ENCODE measurements around the gene CCDC106.

Gene CCDC106

DNA sequence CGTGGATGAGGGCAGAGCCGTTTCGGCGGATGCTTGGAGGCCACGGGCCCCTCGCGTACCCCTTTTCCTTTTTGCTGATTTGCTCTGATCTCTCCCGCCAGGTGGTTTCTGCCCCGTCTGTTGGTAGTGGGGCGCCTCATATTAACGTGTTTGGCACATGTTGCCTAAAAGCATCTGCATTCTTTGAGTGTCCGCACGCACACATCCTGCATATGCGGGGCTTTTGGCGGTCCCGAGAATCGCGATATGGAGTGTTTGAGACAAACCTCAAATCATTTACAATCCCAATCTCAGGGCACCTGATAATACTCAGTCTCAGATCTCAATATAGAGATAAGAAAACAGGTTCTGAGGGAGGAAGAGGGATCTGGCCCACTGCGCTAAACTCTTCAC is 7.6 kb downstream of the CCDC106 start:
- H3K27me3 ChIP-seq (ENCODE audit: insufficient read depth, low read length, poor library complexity) = no peaks in the 10 kb centered on the region
- peak overlapping the region; percentile 56 for H4K8ac ChIP-seq (ENCODE audit: low read depth, low read length)
- H2AK5ac ChIP-seq (ENCODE audit: low read length) = no peak overlapping the region
- peak overlapping the region; percentile 97 for H3K56ac ChIP-seq (ENCODE audit: low read length)
- no peak overlapping the region for H3K23ac ChIP-seq (ENCODE audit: low read length)
- peak overlapping the region; percentile 85 for H3K4me2 ChIP-seq (ENCODE audit: low read length)
- peak overlapping the region; percentile 96 for H3K27ac ChIP-seq (ENCODE audit: low read depth, low read length)
- no peak overlapping the region for H2BK15ac ChIP-seq (replicated peaks; ENCODE audit: low read depth)
- H2BK5ac ChIP-seq (ENCODE audit: low read length) = peak overlapping the region; percentile 61
- peak overlapping the region; percentile 64 for H3K4me3 ChIP-seq (ENCODE audit: low read length)
- H2BK120ac ChIP-seq (ENCODE audit: low read depth, low read length) = no peak overlapping the region
- no peak for DNase-seq
- WGBS (ENCODE audit: extremely low coverage, insufficient coverage, low lambda C conversion rate) = no CpG with 5 or more reads among the region's 19 CpGs
- H3K18ac ChIP-seq (ENCODE audit: low read length) = no peak overlapping the region
- H3K79me1 ChIP-seq (ENCODE audit: low read length) = no peaks in the 10 kb centered on the region
- H3K36me3 ChIP-seq (ENCODE audit: control insufficient read depth, insufficient read depth, low read length) = no peaks in the 10 kb centered on the region
- H3K9ac ChIP-seq (ENCODE audit: low read length) = peak overlapping the region; percentile 82
- H3K4ac ChIP-seq (ENCODE audit: low read depth, low read length) = peak overlapping the region; percentile 18
- H3K4me1 ChIP-seq (ENCODE audit: control insufficient read depth, low read depth, low read length) = peaks cover 4% of the 10 kb centered on the region
- H3K79me2 ChIP-seq (ENCODE audit: control insufficient read depth, insufficient read depth, low read length) = peaks cover 53% of the 10 kb centered on the region
- H4K5ac ChIP-seq (ENCODE audit: low read length) = peak overlapping the region; percentile 5

DNA sequence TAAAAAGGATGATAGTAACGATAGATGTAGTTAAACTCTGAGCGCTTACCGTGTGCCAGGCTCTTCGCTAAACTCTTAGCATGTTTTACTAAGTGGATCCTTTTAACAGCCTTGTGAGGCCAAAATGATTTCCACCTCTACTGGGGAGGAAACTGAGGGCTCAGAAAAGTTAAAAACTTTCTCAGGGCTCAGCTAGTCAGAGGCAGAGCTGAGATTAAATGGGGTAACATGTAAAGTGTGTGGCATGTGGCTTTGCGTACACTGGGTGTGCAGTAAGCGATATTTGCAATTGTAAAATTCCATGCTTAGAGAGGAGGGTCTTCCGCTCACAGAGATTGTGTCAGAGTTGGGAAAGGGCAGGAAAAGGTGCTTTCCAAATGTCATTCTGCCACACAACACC is 8.5 kb downstream of the CCDC106 start:
- DNase-seq = no peak
- Histone ChIP-seq H3K4ac (ENCODE audit: low read depth, low read length) (no peak overlapping the region), H3K23ac (ENCODE audit: low read length) (no peak overlapping the region), H4K5ac (ENCODE audit: low read length) (no peak overlapping the region), H3K4me3 (ENCODE audit: low read length) (peak overlapping the region; percentile 64), H2AK5ac (ENCODE audit: low read length) (no peak overlapping the region), H3K9ac (ENCODE audit: low read length) (peak overlapping the region; percentile 82), H2BK15ac (replicated peaks; ENCODE audit: low read depth) (no peak overlapping the region), H3K56ac (ENCODE audit: low read length) (peak overlapping the region; percentile 97), H2BK120ac (ENCODE audit: low read depth, low read length) (no peak overlapping the region), H3K18ac (ENCODE audit: low read length) (no peak overlapping the region), H3K27ac (ENCODE audit: low read depth, low read length) (no peak overlapping the region), H2BK5ac (ENCODE audit: low read length) (no peak overlapping the region), H3K4me2 (ENCODE audit: low read length) (peak overlapping the region; percentile 85), H4K8ac (ENCODE audit: low read depth, low read length) (no peak overlapping the region), H3K4me1 (ENCODE audit: control insufficient read depth, low read depth, low read length) (peaks cover 4% of the 10 kb centered on the region), H3K79me2 (ENCODE audit: control insufficient read depth, insufficient read depth, low read length) (peaks cover 58% of the 10 kb centered on the region), H3K27me3 (ENCODE audit: insufficient read depth, low read length, poor library complexity) (no peaks in the 10 kb centered on the region), H3K79me1 (ENCODE audit: low read length) (no peaks in the 10 kb centered on the region), H3K36me3 (ENCODE audit: control insufficient read depth, insufficient read depth, low read length) (no peaks in the 10 kb centered on the region)
- WGBS (ENCODE audit: extremely low coverage, insufficient coverage, low lambda C conversion rate) = 100% methylated on average over 1 of the region's 7 CpGs

GRCh38 chr19:55656988-55657747 is 9.2 kb downstream of the CCDC106 start:
- H2BK5ac ChIP-seq (ENCODE audit: low read length) = no peak overlapping the region
- H3K18ac ChIP-seq (ENCODE audit: low read length) = no peak overlapping the region
- no peak overlapping the region for H2BK120ac ChIP-seq (ENCODE audit: low read depth, low read length)
- peak overlapping the region; percentile 82 for H3K9ac ChIP-seq (ENCODE audit: low read length)
- H4K5ac ChIP-seq (ENCODE audit: low read length) = no peak overlapping the region
- DNase-seq = no peak
- H2BK15ac ChIP-seq (replicated peaks; ENCODE audit: low read depth) = no peak overlapping the region
- H3K4me2 ChIP-seq (ENCODE audit: low read length) = peak overlapping the region; percentile 85
- peaks cover 4% of the 10 kb centered on the region for H3K4me1 ChIP-seq (ENCODE audit: control insufficient read depth, low read depth, low read length)
- H3K56ac ChIP-seq (ENCODE audit: low read length) = peak overlapping the region; percentile 97
- peaks cover 62% of the 10 kb centered on the region for H3K79me2 ChIP-seq (ENCODE audit: control insufficient read depth, insufficient read depth, low read length)
- H3K27ac ChIP-seq (ENCODE audit: low read depth, low read length) = no peak overlapping the region
- peak overlapping the region; percentile 15 for H3K4me3 ChIP-seq (ENCODE audit: low read length)
- no peak overlapping the region for H3K23ac ChIP-seq (ENCODE audit: low read length)
- H2AK5ac ChIP-seq (ENCODE audit: low read length) = no peak overlapping the region
- no peaks in the 10 kb centered on the region for H3K36me3 ChIP-seq (ENCODE audit: control insufficient read depth, insufficient read depth, low read length)
- no peak overlapping the region for H3K4ac ChIP-seq (ENCODE audit: low read depth, low read length)
- no peaks in the 10 kb centered on the region for H3K79me1 ChIP-seq (ENCODE audit: low read length)
- no CpG with 5 or more reads among the region's 18 CpGs for WGBS (ENCODE audit: extremely low coverage, insufficient coverage, low lambda C conversion rate)
- no peak overlapping the region for H4K8ac ChIP-seq (ENCODE audit: low read depth, low read length)
- no peaks in the 10 kb centered on the region for H3K27me3 ChIP-seq (ENCODE audit: insufficient read depth, low read length, poor library complexity)

DNA sequence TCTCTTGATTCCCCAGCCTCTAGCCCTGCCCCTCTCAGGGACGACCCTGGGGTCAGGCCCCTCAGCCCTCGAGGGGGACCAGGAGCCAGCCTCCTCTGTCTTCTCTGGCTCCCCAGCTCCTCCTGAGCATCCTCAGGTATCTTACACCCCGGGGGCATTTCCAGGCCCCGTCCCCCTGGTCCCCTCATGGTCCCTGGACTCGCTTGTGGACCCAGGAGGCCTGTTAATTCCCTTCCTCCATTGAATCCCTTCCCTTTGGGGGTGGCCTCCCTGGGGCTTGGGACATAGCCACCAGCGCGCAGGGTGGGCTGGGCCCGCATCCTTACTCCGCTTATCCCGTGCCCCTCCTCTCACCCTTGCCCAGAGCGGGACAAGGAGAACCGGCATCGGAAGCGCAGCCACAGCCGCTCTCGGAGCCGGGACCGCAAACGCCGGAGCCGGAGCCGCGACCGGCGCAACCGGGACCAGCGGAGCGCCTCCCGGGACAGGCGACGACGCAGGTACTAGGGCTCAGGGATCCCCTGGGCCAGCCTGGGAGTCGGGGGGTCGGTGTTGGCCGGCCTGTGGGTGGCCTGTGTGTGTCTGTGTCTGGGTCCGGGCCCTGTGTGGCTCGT is 10.9 kb downstream of the CCDC106 start:
- Histone ChIP-seq H2BK5ac (ENCODE audit: low read length) (no peak overlapping the region), H3K27ac (ENCODE audit: low read depth, low read length) (no peak overlapping the region), H3K27me3 (ENCODE audit: insufficient read depth, low read length, poor library complexity) (no peaks in the 10 kb centered on the region), H2AK5ac (ENCODE audit: low read length) (no peak overlapping the region), H3K23ac (ENCODE audit: low read length) (no peak overlapping the region), H4K8ac (ENCODE audit: low read depth, low read length) (no peak overlapping the region), H3K79me2 (ENCODE audit: control insufficient read depth, insufficient read depth, low read length) (peaks cover 78% of the 10 kb centered on the region), H3K4ac (ENCODE audit: low read depth, low read length) (no peak overlapping the region), H3K36me3 (ENCODE audit: control insufficient read depth, insufficient read depth, low read length) (peaks cover 13% of the 10 kb centered on the region), H3K4me3 (ENCODE audit: low read length) (no peak overlapping the region), H3K4me2 (ENCODE audit: low read length) (no peak overlapping the region), H3K9ac (ENCODE audit: low read length) (no peak overlapping the region), H3K4me1 (ENCODE audit: control insufficient read depth, low read depth, low read length) (peaks cover 4% of the 10 kb centered on the region), H2BK120ac (ENCODE audit: low read depth, low read length) (no peak overlapping the region), H3K18ac (ENCODE audit: low read length) (no peak overlapping the region), H4K5ac (ENCODE audit: low read length) (no peak overlapping the region), H3K79me1 (ENCODE audit: low read length) (peaks cover 5% of the 10 kb centered on the region), H2BK15ac (replicated peaks; ENCODE audit: low read depth) (no peak overlapping the region), H3K56ac (ENCODE audit: low read length) (no peak overlapping the region)
- no peak for DNase-seq
- WGBS (ENCODE audit: extremely low coverage, insufficient coverage, low lambda C conversion rate) = no CpG with 5 or more reads among the region's 37 CpGs

GRCh38 chr19:55659822-55660221 is 11.8 kb downstream of the CCDC106 start:
- no peak overlapping the region for H2AK5ac ChIP-seq (ENCODE audit: low read length)
- H3K79me1 ChIP-seq (ENCODE audit: low read length) = peaks cover 7% of the 10 kb centered on the region
- no peak overlapping the region for H4K5ac ChIP-seq (ENCODE audit: low read length)
- peaks cover 85% of the 10 kb centered on the region for H3K79me2 ChIP-seq (ENCODE audit: control insufficient read depth, insufficient read depth, low read length)
- H3K4me1 ChIP-seq (ENCODE audit: control insufficient read depth, low read depth, low read length) = peaks cover 4% of the 10 kb centered on the region
- H3K36me3 ChIP-seq (ENCODE audit: control insufficient read depth, insufficient read depth, low read length) = peaks cover 18% of the 10 kb centered on the region
- whole genome bisulfite sequencing (ENCODE audit: extremely low coverage, insufficient coverage, low lambda C conversion rate) = no CpG with 5 or more reads among the region's 9 CpGs
- DNase-seq = no peak
- no peak overlapping the region for H2BK5ac ChIP-seq (ENCODE audit: low read length)
- no peak overlapping the region for H3K4me3 ChIP-seq (ENCODE audit: low read length)
- no peak overlapping the region for H2BK120ac ChIP-seq (ENCODE audit: low read depth, low read length)
- H3K56ac ChIP-seq (ENCODE audit: low read length) = no peak overlapping the region
- H3K4ac ChIP-seq (ENCODE audit: low read depth, low read length) = no peak overlapping the region
- no peak overlapping the region for H4K8ac ChIP-seq (ENCODE audit: low read depth, low read length)
- no peak overlapping the region for H3K9ac ChIP-seq (ENCODE audit: low read length)
- H3K23ac ChIP-seq (ENCODE audit: low read length) = no peak overlapping the region
- no peaks in the 10 kb centered on the region for H3K27me3 ChIP-seq (ENCODE audit: insufficient read depth, low read length, poor library complexity)
- no peak overlapping the region for H3K4me2 ChIP-seq (ENCODE audit: low read length)
- H3K18ac ChIP-seq (ENCODE audit: low read length) = no peak overlapping the region
- no peak overlapping the region for H2BK15ac ChIP-seq (replicated peaks; ENCODE audit: low read depth)
- no peak overlapping the region for H3K27ac ChIP-seq (ENCODE audit: low read depth, low read length)

Data from mesendoderm (in vitro differentiated cells).